GM12878 (cell line): Measurements from ENCODE around the gene SCYGR2. TPM values are rescaled to one million over a fixed set of nuclear protein-coding genes. Genes with fewer than 3 reads are reported as not detected.

Experiments used
- ATAC-seq: fragments of 200-7000 bp; cut with Tn5 transposase; 3 replicates; pipeline ENCODE4 v1.9.1; 2020; ENCODE audit warnings: mild to moderate bottlenecking, moderate library complexity
- BruUV-seq: library from RNA; stranded (reverse); fragments of 400-500 nt; replicated peaks from 2 replicates; lab custom pipeline; 2021; lab: Mats Ljungman, UMichigan
- CTCF ChIA-PET: fragments of 300-600 bp; sonication (Branson Sonifier 250); formaldehyde crosslinking; extraction: SDS; loops from one replicate; lab custom pipeline; 2021; ENCODE audit warnings: inconsistent platforms; lab: Yijun Ruan, JAX
- POLR2A ChIA-PET: fragments of 350-600 bp; formaldehyde crosslinking; extraction: SDS; loops from one replicate; lab custom pipeline; 2021; ENCODE audit warnings: inconsistent platforms; lab: Charles Lee
- RAD21 ChIA-PET: fragments of 300-600 bp; sonication (Branson Sonifier 250); formaldehyde crosslinking; loops from one replicate; lab custom pipeline; 2023; ENCODE audit warnings: antibody characterized with exemption; ENCODE audit not compliant: unreplicated experiment; lab: Charles Lee
- SMC1A ChIA-PET: fragments of 300-600 bp; sonication (Branson Sonifier 250); formaldehyde crosslinking; loops from one replicate; lab custom pipeline; 2023; ENCODE audit not compliant: unreplicated experiment, uncharacterized antibody; lab: Charles Lee
- DNase-seq: peaks from one replicate; pipeline ENCODE4 v3.0.0-alpha.2; 2011; ENCODE audit warnings: low read depth, low spot score
- FAIRE-seq: peaks from 3 replicates; lab custom pipeline; 2011; peaks lifted over from hg19 to GRCh38; lab: Jason Lieb, UNC
- H2AFZ ChIP-seq: 2 replicates; pipeline ENCODE4 v1.6.0; 2011; ENCODE audit warnings: low read depth, low read length, control low read depth; ENCODE audit not compliant: control insufficient read depth
- H3K27ac ChIP-seq: 2 replicates; pipeline ENCODE4 v1.5.1; 2011; ENCODE audit warnings: control low read depth; ENCODE audit not compliant: control insufficient read depth, insufficient read depth
- H3K27me3 ChIP-seq, 2 experiments: replicated peaks in 1 of 2; 2 replicates each; pipeline versions ENCODE4 v1.6.0 to v1.6.1; 2011; ENCODE audit warnings: low read length in 1 of 2; ENCODE audit not compliant: control insufficient read depth in 2 of 2, insufficient read depth in 2 of 2
- H3K36me3 ChIP-seq, 2 experiments: 2 replicates each; pipeline ENCODE4 v1.5.1; 2011; ENCODE audit warnings: low read length in 1 of 2; ENCODE audit not compliant: control insufficient read depth in 2 of 2, insufficient read depth in 2 of 2
- H3K4me1 ChIP-seq: 2 replicates; pipeline ENCODE4 v1.6.1; 2011; ENCODE audit warnings: mild to moderate bottlenecking, low read length, moderate library complexity, mixed read lengths; ENCODE audit not compliant: control insufficient read depth, insufficient read depth
- H3K4me2 ChIP-seq: 2 replicates; pipeline ENCODE4 v1.6.0; 2011; ENCODE audit warnings: control low read depth; ENCODE audit not compliant: control insufficient read depth, insufficient read depth
- H3K4me3 ChIP-seq: fragments of 200-600 bp; sonication (generic); 2 replicates; pipeline ENCODE4 v1.5.1; 2016
- H3K79me2 ChIP-seq: 2 replicates; pipeline ENCODE4 v1.6.0; 2011; ENCODE audit warnings: low read length; ENCODE audit not compliant: control insufficient read depth, insufficient read depth
- H3K9ac ChIP-seq: 2 replicates; pipeline ENCODE4 v1.8.0; 2011; ENCODE audit warnings: low read length, control low read depth, mixed read lengths; ENCODE audit not compliant: control insufficient read depth, insufficient read depth
- H3K9me3 ChIP-seq: replicated peaks from 3 replicates; pipeline ENCODE4 v1.5.1; 2011; ENCODE audit warnings: mild to moderate bottlenecking, low read length; ENCODE audit not compliant: control insufficient read depth, insufficient read depth
- H4K20me1 ChIP-seq: 2 replicates; pipeline ENCODE4 v1.6.0; 2011; ENCODE audit not compliant: control insufficient read depth, insufficient read depth
- CTCF ChIP-seq, 3 experiments: IDR thresholded peaks in 2 of 3; conservative IDR thresholded peaks in 1 of 3; 2 replicates each; pipeline ENCODE4 v1.5.1; 2011; ENCODE audit warnings: low read depth in 3 of 3, low read length in 3 of 3, mild to moderate bottlenecking in 3 of 3, control low read depth in 2 of 3, moderate library complexity in 2 of 3, inconsistent platforms in 1 of 3, mixed read lengths in 1 of 3; ENCODE audit not compliant: control insufficient read depth in 2 of 3, insufficient read depth in 1 of 3; ENCODE audit errors: extremely low read depth in 1 of 3
- JUND ChIP-seq: IDR thresholded peaks from 2 replicates; pipeline ENCODE4 v1.6.1; 2012; ENCODE audit warnings: low read depth, mild to moderate bottlenecking, low read length, improper control_type of control experiment, moderate library complexity
- PAX8 ChIP-seq: fragments of 450-650 bp; IDR thresholded peaks from 2 replicates; pipeline ENCODE4 v1.6.1; 2017; ENCODE audit warnings: mild to moderate bottlenecking, moderate library complexity
- SMAD1 ChIP-seq: fragments of 450-650 bp; IDR thresholded peaks from 2 replicates; pipeline ENCODE4 v1.6.1; 2018; ENCODE audit warnings: mild to moderate bottlenecking, low read depth; ENCODE audit not compliant: partially characterized antibody
- WGBS: methylation state at CpG from one replicate; pipeline ENCODE4 v1.1.6; 2016; ENCODE audit warnings: low lambda C conversion rate; ENCODE audit not compliant: insufficient replicate concordance, insufficient coverage; ENCODE audit errors: missing lambda C conversion rate; 5-methylcytosine and 5-hydroxymethylcytosine counted together
- in situ Hi-C: fragments of 300-500 bp; cut with MboI; formaldehyde crosslinking; loops from 9 replicates; pipeline ENCODE4 v1.14.3; 2018; ENCODE audit warnings: mixed read lengths
- intact Hi-C: fragments of 100-400 bp; cut with micrococcal nuclease; formaldehyde crosslinking; loops from one replicate; pipeline ENCODE4 v1.14.2; 2022; ENCODE audit not compliant: unreplicated experiment
- polyA plus RNA-seq, 11 experiments: library from polyadenylated mRNA; depleted of rRNA in 4 of 11; unstranded in 6 of 11; stranded (reverse) in 5 of 11; fragments of >200 nt; fragmentation: Nextera tagmentation in 4 of 11; fragmentation: Illumina TruSeq in 1 of 11; extraction: Ambion mirVana in 4 of 11; extraction: Trizol in 1 of 11; gene quantifications; 1 replicate in 1 of 11; 2 replicates in 10 of 11; pipeline versions ENCODE4 v1.2.1 to v1.2.3, GENCODE V29; 2011 to 2016; ENCODE audit warnings: inconsistent platforms in 2 of 11, missing spikeins in 2 of 11, low read depth in 1 of 11
- total RNA-seq, 4 experiments: library from RNA; depleted of rRNA in 3 of 4; stranded (reverse); fragments of >200 nt in 3 of 4; fragmentation: Illumina TruSeq in 1 of 4; extraction: Trizol in 1 of 4; gene quantifications; 2 replicates each; pipeline versions ENCODE4 v1.2.1 to v1.2.3, GENCODE V29; 2013 to 2021

SCYGR2 gene
- total and polyA plus RNA-seq, 10 of the 15 experiments (the other 5 are each of a cell fraction or from before 2014, with no cell fraction given), result not detected

GRCh38 chr2:227643990-227644551 lies 45.4 kb downstream of the SCYGR2 start:
- H3K36me3 ChIP-seq, result no peaks in the 10 kb centered on the region
- no TSS peak for BruUV-seq
- DNase-seq, result no peak

More at GRCh38 chr2:227643990-227644551, 45.4 kb downstream of the SCYGR2 start:
- in situ Hi-C loops (no loop called here), intact Hi-C loops (no loop called here)
- Histone ChIP-seq H3K9ac (no peak overlapping the region), H3K9me3 (no peaks in the 10 kb centered on the region), H3K4me1 (no peaks in the 10 kb centered on the region), H3K27me3 (peaks cover 0 to 1% of the 10 kb centered on the region in 2 experiments; a peak in 1 of 4 replicates), H2AFZ (no peak overlapping the region), H3K27ac (no peak overlapping the region), H3K79me2 (no peaks in the 10 kb centered on the region), H4K20me1 (no peaks in the 10 kb centered on the region), H3K4me3 (no peak overlapping the region), H3K4me2 (no peak overlapping the region)
- WGBS, result 39% methylated on average over 5 of the region's 5 CpGs
- ATAC-seq, result peak; percentile 64
- ChIA-PET RAD21 (interaction anchor here (1.4 to 1.8 kb wide), 5 partner anchors 14 to 238 kb away, joined by 3 to 7 read pairs (median 5); no protein-coding TSS in a partner anchor), CTCF (interaction anchor here (0.6 to 3.3 kb wide), 14 partner anchors 9 to 405 kb away, joined by 3 to 19 read pairs (median 3); no protein-coding TSS in a partner anchor), SMC1A (interaction anchor here (0.5 to 1.1 kb wide), 6 partner anchors 11 to 419 kb away, joined by 3 to 7 read pairs (median 3); no protein-coding TSS in a partner anchor), POLR2A (no interaction called here)
- no peak for FAIRE-seq
- no peak for TF ChIP-seq JUND
- no peak for TF ChIP-seq SMAD1
- TF ChIP-seq PAX8, result no peak
- TF ChIP-seq CTCF (IDR thresholded peaks at IDR 0.05 in 2 of 3, conservative IDR thresholded peaks at IDR 0.05 in 1 of 3; ENCODE audit: control insufficient read depth in 2 of 3, extremely low read depth in 1 of 3, insufficient read depth in 1 of 3, low read depth in 3 of 3, low read length in 3 of 3), result peak in 1 of 3 experiments; percentile 31; a peak in 1 of 6 replicates

Other genes with a start within 250 kb of the SCYGR2 start
Only the 7 nearest of the 11 such genes appear.
- 97.1 and 100 TPM in 2 replicates for gene AGFG1, start 126.7 kb upstream of the SCYGR2 start, total RNA-seq (2014; rRNA removed)
- gene AGFG1, start 126.7 kb upstream of the SCYGR2 start, total RNA-seq (2014; rRNA removed; fragmentation: Illumina TruSeq; extraction: Trizol), result 78.2 and 80.7 TPM in 2 replicates
- gene AGFG1, start 126.7 kb upstream of the SCYGR2 start, total RNA-seq (2021), result 108 and 113 TPM in 2 replicates
- gene AGFG1, start 126.7 kb upstream of the SCYGR2 start, polyA plus RNA-seq (2011; rRNA removed), result 228 and 243 TPM in 2 replicates
- gene AGFG1, start 126.7 kb upstream of the SCYGR2 start, polyA plus RNA-seq (2014; fragmentation: Illumina TruSeq; extraction: Trizol), result 78.4 and 96.3 TPM in 2 replicates
- 10 to 100 TPM; 28.6 to 53.2 TPM for gene AGFG1, start 126.7 kb upstream of the SCYGR2 start, polyA plus RNA-seq (2014; fragmentation: Nextera tagmentation; extraction: Ambion mirVana)
- gene AGFG1, start 126.7 kb upstream of the SCYGR2 start, polyA plus RNA-seq (2014; rRNA removed), result 76.3 and 82.7 TPM in 2 replicates
- 1 to 10 TPM; 7.3 to 8.8 TPM for gene AGFG1, start 126.7 kb upstream of the SCYGR2 start, polyA plus RNA-seq (2016; fragmentation: Nextera tagmentation; extraction: Ambion mirVana)
- not detected in 2 replicates for gene SCYGR3, start 15.9 kb downstream of the SCYGR2 start, total RNA-seq (2014; rRNA removed)
- not detected in 2 replicates for gene SCYGR3, start 15.9 kb downstream of the SCYGR2 start, total RNA-seq (2014; rRNA removed; fragmentation: Illumina TruSeq; extraction: Trizol)
- gene SCYGR3, start 15.9 kb downstream of the SCYGR2 start, total RNA-seq (2021), result not detected in 2 replicates
- gene SCYGR3, start 15.9 kb downstream of the SCYGR2 start, polyA plus RNA-seq (2011; rRNA removed), result not detected in 2 replicates
- gene SCYGR3, start 15.9 kb downstream of the SCYGR2 start, polyA plus RNA-seq (2014; fragmentation: Illumina TruSeq; extraction: Trizol), result not detected in 2 replicates
- gene SCYGR3, start 15.9 kb downstream of the SCYGR2 start, polyA plus RNA-seq (2014; fragmentation: Nextera tagmentation; extraction: Ambion mirVana), result not detected
- gene SCYGR3, start 15.9 kb downstream of the SCYGR2 start, polyA plus RNA-seq (2014; rRNA removed), result not detected in 2 replicates
- not detected for gene SCYGR3, start 15.9 kb downstream of the SCYGR2 start, polyA plus RNA-seq (2016; fragmentation: Nextera tagmentation; extraction: Ambion mirVana)
- 0.11 TPM in 1 of 2 replicates, not detected in the other for gene SCYGR4, start 18.6 kb downstream of the SCYGR2 start, total RNA-seq (2014; rRNA removed)
- not detected in 2 replicates for gene SCYGR4, start 18.6 kb downstream of the SCYGR2 start, total RNA-seq (2014; rRNA removed; fragmentation: Illumina TruSeq; extraction: Trizol)
- not detected in 2 replicates for gene SCYGR4, start 18.6 kb downstream of the SCYGR2 start, total RNA-seq (2021)
- gene SCYGR4, start 18.6 kb downstream of the SCYGR2 start, polyA plus RNA-seq (2011; rRNA removed), result not detected in 2 replicates
- gene SCYGR4, start 18.6 kb downstream of the SCYGR2 start, polyA plus RNA-seq (2014; fragmentation: Illumina TruSeq; extraction: Trizol), result not detected in 2 replicates
- not detected for gene SCYGR4, start 18.6 kb downstream of the SCYGR2 start, polyA plus RNA-seq (2014; fragmentation: Nextera tagmentation; extraction: Ambion mirVana)
- gene SCYGR4, start 18.6 kb downstream of the SCYGR2 start, polyA plus RNA-seq (2014; rRNA removed), result not detected in 2 replicates
- not detected for gene SCYGR4, start 18.6 kb downstream of the SCYGR2 start, polyA plus RNA-seq (2016; fragmentation: Nextera tagmentation; extraction: Ambion mirVana)
- not detected in 2 replicates for gene SCYGR5, start 67.9 kb downstream of the SCYGR2 start, total RNA-seq (2014; rRNA removed)
- gene SCYGR5, start 67.9 kb downstream of the SCYGR2 start, total RNA-seq (2014; rRNA removed; fragmentation: Illumina TruSeq; extraction: Trizol), result not detected in 2 replicates
- not detected in 2 replicates for gene SCYGR5, start 67.9 kb downstream of the SCYGR2 start, total RNA-seq (2021)
- not detected in 2 replicates for gene SCYGR5, start 67.9 kb downstream of the SCYGR2 start, polyA plus RNA-seq (2011; rRNA removed)
- not detected in 2 replicates for gene SCYGR5, start 67.9 kb downstream of the SCYGR2 start, polyA plus RNA-seq (2014; fragmentation: Illumina TruSeq; extraction: Trizol)
- gene SCYGR5, start 67.9 kb downstream of the SCYGR2 start, polyA plus RNA-seq (2014; fragmentation: Nextera tagmentation; extraction: Ambion mirVana), result not detected
- not detected in 2 replicates for gene SCYGR5, start 67.9 kb downstream of the SCYGR2 start, polyA plus RNA-seq (2014; rRNA removed)
- not detected for gene SCYGR5, start 67.9 kb downstream of the SCYGR2 start, polyA plus RNA-seq (2016; fragmentation: Nextera tagmentation; extraction: Ambion mirVana)
- 0.16 TPM in 1 of 2 replicates, not detected in the other for gene SLC19A3, start 119.1 kb downstream of the SCYGR2 start, total RNA-seq (2014; rRNA removed)
- not detected in 2 replicates for gene SLC19A3, start 119.1 kb downstream of the SCYGR2 start, total RNA-seq (2014; rRNA removed; fragmentation: Illumina TruSeq; extraction: Trizol)
- gene SLC19A3, start 119.1 kb downstream of the SCYGR2 start, total RNA-seq (2021), result not detected in 2 replicates
- gene SLC19A3, start 119.1 kb downstream of the SCYGR2 start, polyA plus RNA-seq (2011; rRNA removed), result not detected in 2 replicates
- not detected in 2 replicates for gene SLC19A3, start 119.1 kb downstream of the SCYGR2 start, polyA plus RNA-seq (2014; fragmentation: Illumina TruSeq; extraction: Trizol)
- gene SLC19A3, start 119.1 kb downstream of the SCYGR2 start, polyA plus RNA-seq (2014; fragmentation: Nextera tagmentation; extraction: Ambion mirVana), result not detected
- gene SLC19A3, start 119.1 kb downstream of the SCYGR2 start, polyA plus RNA-seq (2014; rRNA removed), result not detected in 2 replicates
- gene SLC19A3, start 119.1 kb downstream of the SCYGR2 start, polyA plus RNA-seq (2016; fragmentation: Nextera tagmentation; extraction: Ambion mirVana), result not detected
- gene SCYGR6, start 125.9 kb downstream of the SCYGR2 start, total RNA-seq (2014; rRNA removed), result not detected in 2 replicates
- gene SCYGR6, start 125.9 kb downstream of the SCYGR2 start, total RNA-seq (2014; rRNA removed; fragmentation: Illumina TruSeq; extraction: Trizol), result not detected in 2 replicates
- gene SCYGR6, start 125.9 kb downstream of the SCYGR2 start, total RNA-seq (2021), result not detected in 2 replicates
- not detected in 2 replicates for gene SCYGR6, start 125.9 kb downstream of the SCYGR2 start, polyA plus RNA-seq (2011; rRNA removed)
- gene SCYGR6, start 125.9 kb downstream of the SCYGR2 start, polyA plus RNA-seq (2014; fragmentation: Illumina TruSeq; extraction: Trizol), result not detected in 2 replicates
- gene SCYGR6, start 125.9 kb downstream of the SCYGR2 start, polyA plus RNA-seq (2014; fragmentation: Nextera tagmentation; extraction: Ambion mirVana), result not detected
- not detected in 2 replicates for gene SCYGR6, start 125.9 kb downstream of the SCYGR2 start, polyA plus RNA-seq (2014; rRNA removed)
- not detected for gene SCYGR6, start 125.9 kb downstream of the SCYGR2 start, polyA plus RNA-seq (2016; fragmentation: Nextera tagmentation; extraction: Ambion mirVana)
- gene SCYGR7, start 129.4 kb downstream of the SCYGR2 start, total RNA-seq (2014; rRNA removed), result not detected in 2 replicates
- not detected in 2 replicates for gene SCYGR7, start 129.4 kb downstream of the SCYGR2 start, total RNA-seq (2014; rRNA removed; fragmentation: Illumina TruSeq; extraction: Trizol)
- not detected in 2 replicates for gene SCYGR7, start 129.4 kb downstream of the SCYGR2 start, total RNA-seq (2021)
- gene SCYGR7, start 129.4 kb downstream of the SCYGR2 start, polyA plus RNA-seq (2011; rRNA removed), result not detected in 2 replicates
- not detected in 2 replicates for gene SCYGR7, start 129.4 kb downstream of the SCYGR2 start, polyA plus RNA-seq (2014; fragmentation: Illumina TruSeq; extraction: Trizol)
- not detected for gene SCYGR7, start 129.4 kb downstream of the SCYGR2 start, polyA plus RNA-seq (2014; fragmentation: Nextera tagmentation; extraction: Ambion mirVana)
- gene SCYGR7, start 129.4 kb downstream of the SCYGR2 start, polyA plus RNA-seq (2014; rRNA removed), result not detected in 2 replicates
- not detected for gene SCYGR7, start 129.4 kb downstream of the SCYGR2 start, polyA plus RNA-seq (2016; fragmentation: Nextera tagmentation; extraction: Ambion mirVana)